DMS153 treated with DMSO at 0.1 percent for 48 hours (cell line): ENCODE results near the gene AFAP1L2.

ENCODE experiments used
- DNase-seq: peaks from one replicate; lab custom pipeline; 2025; ENCODE audit not compliant: unreplicated experiment; lab: John Stamatoyannopoulos, UW

The AFAP1L2 gene

DNA sequence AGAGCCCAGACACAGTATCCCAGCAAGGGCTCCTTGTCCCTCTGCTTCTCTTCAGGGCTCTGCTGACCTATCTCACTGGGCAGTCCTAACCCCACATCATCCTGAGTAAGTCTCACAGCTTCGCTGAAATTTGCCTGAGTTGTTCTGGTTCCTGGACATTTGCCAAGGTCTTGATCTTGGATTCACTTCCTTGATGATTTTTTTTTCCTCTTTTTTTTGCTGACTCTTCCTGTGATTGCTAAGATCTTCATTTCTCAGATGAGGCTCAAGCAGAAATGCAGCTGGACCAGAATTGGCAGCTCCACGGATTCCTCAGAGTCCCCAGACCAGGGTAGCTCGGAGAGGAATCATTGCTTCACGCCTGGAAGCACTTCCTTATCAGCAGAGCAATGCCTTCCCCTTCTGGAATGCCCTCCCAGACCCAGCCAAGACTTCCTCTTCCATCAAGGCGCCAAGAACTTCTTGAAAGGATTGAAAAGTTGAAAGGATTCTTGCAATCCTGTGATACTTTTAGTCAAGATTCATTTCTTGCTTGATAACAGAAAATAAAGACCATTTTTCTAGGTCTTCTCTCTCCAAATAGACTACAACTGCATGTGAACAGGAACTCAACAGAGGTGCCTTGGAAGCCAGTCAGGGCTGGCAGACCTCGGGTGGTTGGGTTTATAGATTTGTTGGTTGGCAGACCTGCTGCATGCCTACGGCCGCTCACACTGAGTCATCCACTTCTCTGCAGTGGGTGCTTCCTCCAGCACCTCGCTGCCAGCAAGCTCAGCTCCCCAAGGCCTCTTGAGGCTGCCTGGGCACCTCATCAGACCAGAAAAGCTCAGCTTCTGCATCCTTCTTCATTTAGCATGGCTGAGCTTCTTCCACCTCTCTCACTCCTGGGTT lies 8.8 kb upstream of the AFAP1L2 start:
- DNase-seq = no peak

DNA sequence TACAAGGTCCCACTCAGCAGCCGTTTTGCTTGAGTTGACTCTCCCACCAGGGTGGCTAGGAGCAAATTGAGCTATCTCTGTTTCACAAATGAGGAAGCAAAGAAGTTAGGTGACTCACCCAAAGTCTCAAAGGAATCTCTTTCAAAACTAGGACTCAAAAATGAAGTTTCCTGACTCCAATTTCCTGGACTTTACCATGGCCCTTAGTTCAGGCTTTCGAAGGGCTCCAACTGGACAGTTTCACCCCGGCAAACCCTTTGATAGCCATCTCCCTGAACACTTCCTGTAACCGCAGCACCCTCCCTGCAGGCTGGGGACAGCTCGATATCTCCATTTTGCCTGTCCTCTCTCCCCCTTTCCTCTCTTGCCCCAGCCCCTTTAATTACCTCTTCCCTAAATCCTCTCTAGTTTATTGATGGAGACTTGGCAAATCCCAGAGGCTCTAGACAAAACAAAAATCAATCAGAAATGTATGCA lies 4.7 kb upstream of the AFAP1L2 start:
- no peak for DNase-seq

DNA sequence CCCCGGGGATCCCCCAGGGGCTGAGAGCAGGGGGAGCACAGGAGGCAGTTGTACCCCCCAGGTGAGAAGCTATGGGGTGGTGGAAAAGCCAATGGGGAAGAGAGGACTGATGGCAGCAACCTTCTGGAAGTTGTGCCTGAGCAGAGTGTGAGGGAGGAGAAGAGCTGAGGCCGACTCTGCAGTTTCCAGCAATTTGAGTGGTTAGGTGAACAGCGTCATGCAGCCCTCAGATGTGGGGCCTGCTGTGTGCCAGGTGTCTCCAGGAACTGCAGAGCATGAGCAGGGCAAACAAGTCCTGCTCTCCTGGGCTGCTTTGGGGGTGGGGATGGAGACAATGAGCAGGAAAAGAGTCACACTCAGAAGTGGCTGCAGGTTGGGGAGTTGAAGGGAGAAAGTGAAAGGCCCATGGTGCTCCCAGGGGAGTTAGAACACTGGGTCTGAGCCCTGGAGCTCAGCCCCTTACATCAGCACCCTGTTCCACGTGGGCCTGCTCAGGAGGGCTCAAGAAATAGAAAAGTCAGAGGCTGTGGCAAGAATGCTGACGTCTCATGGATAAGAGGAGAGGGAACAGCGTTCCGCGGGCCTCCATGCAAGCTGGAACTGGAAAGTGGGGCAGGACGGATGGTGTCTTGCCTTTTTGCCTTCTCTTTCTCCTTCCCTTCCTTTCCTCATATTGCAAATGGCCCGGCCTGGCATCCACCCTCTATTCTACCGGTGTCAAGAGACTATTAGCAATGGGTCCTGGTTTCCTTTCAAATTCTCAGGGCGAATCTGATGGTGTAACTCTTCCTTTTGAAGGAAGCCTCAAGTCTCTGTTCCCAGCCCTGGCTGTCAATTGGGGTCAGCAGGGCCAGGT lies 4.0 kb upstream of the AFAP1L2 start:
- peak; percentile 35 for DNase-seq

DNA sequence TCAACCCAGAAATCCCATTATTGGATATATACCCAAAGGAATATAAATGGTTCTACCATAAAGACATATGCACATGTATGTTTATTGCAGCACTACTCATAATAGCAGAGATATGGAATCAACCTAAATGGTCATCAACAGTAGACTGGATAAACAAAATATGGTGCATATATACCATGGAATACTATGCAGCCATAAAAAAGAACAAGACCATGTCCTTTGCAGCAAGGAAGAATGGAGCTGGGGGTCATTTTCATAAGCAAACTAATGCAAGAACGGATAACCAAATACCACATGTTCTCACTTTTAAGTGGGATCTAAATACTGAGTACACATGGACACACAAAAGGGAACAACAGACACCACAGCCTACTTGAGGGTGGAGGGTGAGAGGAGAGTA lies 2.2 kb upstream of the AFAP1L2 start:
- DNase-seq = no peak

DNA sequence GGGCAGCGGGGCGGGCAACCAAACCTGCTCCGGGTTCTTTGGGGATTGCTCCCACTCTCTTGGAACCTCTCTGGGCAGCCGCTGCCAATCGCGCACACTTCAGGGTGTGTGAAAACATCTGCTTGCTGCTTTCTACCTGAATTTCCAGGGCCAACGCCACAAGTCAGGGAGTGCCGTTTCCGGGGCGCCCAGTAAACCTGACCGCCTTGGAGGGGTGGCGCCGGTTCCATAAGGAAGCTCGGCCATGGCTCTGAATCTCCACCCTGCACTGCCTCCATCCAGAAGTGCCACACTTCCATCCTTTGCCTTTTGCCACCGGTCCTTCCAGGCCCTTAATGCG lies 679 bp upstream of the AFAP1L2 start:
- no peak for DNase-seq

DNA sequence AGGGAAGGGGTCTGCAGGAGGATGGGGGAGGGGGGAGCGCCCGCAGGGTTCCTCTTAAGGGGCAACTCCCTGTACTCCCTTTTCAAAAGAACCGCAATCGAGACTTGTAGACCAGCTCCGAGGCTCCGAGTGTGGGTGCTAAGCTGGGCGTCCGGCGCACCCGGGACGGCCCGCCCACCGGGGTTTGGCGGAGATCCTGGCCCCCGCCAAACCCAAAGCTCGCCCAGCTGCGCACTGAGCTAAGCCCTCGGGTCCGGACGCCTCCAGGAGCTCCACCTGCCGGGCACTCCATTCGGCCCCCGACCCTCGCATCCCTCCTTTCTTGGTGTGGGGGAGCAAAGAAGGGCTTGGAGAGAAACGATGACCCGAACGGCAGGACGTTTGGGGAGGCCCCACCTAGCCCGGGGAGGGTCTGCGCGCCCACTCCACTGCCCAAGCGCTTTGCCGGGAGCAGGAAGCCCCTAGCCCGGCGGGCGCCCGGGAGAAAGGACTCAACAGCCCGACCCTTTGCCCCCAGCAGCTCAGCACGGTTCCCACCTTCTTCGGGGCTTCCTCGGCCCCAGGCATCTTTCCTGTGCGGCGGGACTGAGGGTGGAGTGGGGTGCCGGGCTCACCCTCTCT lies 651 bp downstream of the AFAP1L2 start:
- no peak for DNase-seq

DNA sequence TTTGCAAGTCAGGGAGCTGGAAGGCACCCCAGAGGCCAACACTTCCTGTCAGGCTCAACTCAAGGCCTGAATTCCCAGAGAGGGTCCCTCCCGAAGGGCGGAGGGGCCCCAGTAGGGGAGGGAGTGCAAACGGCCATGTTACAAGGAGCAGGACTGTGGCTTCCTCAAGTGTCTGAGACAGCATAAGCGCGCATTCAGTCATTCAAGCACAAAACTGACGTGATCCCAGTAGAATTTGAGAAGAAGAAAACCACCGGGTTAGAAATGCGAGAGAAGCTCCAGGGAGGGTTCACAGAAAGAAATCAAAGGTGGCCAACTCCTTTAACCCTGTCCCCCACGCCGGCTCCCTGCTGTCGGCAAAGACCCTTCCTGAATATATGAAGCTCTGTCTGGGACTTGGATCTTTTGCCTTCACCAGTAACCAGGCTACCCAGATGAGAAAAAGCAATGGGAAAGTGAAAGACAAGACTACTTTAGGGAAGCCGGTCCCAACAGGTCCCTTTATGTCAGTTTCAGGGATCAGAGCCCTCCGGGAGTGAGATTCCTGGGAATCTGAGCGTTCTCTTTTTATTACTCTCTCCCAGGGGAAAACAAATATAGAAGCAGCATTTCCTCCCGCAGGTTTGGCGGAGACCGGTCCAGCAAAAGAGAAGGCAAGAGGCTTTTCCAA lies 1.3 kb downstream of the AFAP1L2 start:
- DNase-seq = no peak

DNA sequence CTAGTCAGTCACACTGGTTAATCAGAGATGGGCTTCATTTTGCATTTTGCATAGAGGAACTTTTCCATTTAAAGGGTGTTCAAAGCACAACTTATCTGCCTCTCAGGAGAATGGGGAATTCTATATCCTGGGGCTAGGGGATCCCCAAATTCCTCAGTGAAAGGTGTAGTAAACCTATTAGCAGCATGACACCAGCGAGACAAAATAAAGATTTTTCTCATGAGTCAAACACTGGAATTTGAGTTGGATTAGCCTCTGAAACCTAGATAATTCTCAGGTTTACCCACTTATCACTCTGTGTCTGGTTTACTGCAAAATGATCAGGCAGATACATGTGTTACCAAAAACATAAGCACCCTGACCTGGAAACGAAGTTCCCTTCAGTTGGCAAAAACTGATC lies 2.1 kb downstream of the AFAP1L2 start:
- DNase-seq = no peak

DNA sequence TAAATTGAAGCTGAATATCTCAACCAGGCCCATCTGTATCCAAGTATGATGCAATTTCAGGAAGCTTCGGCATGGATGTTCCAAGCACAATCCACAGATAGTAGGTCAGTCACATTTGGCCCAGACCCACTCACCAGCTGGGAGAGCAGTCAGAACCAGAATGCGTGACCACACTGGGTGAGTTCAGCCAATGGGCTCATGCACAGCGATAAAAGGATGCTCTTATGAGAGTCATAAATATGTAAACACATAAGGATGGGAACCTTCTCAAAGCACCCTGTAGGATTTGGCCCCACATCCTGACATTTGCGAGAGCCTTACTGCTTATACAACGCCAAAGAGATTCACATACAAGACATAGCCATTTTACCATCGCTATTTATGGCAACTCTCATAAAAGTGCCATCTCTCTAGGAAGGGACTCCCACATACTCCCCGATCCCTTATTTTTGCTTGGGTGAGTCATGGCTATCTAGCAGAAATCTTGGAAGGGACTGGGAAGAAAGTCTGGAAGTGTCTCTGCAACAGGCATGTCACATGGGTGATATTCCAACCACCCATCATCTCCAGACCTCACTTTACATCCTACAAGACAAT lies 3.0 kb downstream of the AFAP1L2 start:
- DNase-seq = no peak

DNA sequence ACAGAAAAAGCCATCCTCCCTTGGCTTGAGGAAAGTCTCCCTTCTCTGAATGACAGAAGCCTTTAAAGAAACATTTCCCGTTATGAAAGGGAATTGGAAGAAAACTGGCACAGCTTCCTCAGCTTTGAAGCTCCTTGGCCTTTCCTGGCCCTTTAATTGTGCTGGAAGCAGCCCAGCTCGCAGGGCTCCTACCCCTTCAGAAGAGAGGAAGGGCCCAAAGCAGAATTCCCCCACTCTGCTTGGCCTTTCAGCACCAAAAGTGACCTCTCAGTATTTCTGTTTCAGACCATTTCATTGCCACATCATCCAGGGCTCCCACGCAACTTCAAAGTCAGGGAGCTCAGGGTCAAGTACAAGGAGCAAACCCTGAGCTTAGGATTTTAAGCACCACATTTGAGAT lies 4.2 kb downstream of the AFAP1L2 start:
- DNase-seq = no peak

DNA sequence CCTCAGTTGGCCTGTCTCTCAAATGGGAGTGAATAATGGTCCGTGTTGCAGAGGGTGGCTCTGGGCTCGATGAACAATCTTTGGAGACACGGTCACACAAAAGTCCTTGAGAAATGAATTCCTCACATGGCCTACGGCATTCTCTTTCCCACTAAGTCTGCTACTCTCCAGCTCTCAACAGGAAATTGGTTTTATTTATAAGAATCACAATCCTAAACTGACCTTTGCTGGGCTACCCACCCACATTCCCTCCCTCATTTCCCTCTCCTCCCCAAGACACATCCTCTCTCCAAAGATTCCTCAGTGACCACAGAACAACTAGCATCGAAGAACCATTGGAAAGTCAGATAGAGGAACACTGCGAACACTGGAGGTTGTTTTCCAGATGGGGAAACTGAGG lies 4.7 kb downstream of the AFAP1L2 start:
- no peak for DNase-seq

DNA sequence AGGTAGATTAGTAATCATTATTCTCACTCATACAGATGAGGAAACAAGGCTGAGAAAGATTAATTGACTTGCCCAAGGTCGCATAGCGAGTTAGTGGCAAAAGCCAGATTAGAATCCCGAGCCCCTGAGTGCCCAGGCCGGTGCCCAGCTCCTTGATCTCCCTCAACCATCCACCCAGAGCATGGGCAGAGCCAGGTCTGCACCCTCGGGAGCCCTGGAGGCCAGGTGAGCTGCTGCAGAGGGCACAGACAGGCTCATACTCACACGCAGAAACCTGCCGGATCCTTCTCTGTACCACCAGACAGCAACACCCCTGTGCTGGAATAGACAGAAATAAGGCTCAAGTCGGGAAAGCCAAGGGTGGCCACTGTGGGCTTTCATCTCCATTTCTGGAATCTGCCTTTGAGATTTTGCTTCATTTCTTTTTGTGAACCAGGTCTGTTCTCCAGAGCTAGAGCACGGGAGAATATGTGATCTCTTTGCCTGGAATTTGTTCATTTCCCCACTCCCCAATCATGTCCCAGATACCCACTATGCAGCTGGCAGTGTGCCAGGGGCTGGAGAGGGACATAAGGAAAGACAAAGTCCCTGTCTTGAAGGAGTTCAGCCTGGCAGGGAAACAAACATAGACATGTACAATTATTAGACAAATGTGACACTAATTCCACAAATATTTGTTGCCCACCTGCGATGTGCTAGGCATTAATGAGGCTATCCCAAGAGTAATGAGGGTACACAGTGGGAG lies 5.5 kb downstream of the AFAP1L2 start:
- DNase-seq = no peak

DNA sequence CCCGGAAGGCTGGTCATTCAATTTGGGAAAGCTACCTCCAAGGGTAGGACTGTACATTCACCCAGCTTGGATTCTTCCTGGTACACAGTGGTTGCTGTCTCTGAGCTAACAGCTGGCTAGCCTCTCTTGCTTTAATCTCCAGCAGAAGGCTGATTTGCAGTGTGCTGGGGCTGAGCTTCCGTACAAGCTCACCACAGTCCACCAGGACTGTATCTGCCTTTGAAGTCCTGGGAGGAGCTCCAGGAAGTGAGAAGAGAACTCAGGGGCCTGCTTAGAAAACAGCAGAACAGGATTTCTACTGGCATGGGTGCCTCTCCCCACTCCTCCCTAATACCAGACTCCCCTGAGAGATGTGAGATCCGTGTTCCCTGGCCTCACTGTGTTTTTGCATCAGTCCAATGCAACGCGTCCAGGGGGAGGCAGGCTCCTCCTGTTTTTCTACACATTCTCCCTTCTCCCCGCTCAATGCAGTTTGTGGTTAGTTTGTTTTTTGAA lies 6.6 kb downstream of the AFAP1L2 start:
- no peak for DNase-seq

DNA sequence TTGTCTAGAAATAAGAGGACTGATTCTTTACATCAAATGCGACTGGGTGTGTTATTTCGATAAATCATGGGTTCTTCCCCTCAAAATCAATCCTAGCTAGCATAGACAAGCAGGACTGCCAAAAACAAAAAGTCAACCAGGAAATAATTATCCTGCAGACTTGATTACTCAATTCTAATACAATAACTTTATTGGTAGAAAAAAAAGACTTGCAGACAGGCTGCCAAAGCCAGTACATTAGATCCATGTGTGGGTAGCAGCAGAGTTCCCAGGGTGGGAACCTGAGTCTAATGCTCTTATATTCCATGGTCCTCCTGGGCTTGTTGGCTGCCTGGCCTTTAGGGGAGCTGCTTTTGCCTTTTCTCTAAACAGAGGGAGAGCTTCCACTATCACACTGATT lies 7.8 kb downstream of the AFAP1L2 start:
- DNase-seq = no peak

DNA sequence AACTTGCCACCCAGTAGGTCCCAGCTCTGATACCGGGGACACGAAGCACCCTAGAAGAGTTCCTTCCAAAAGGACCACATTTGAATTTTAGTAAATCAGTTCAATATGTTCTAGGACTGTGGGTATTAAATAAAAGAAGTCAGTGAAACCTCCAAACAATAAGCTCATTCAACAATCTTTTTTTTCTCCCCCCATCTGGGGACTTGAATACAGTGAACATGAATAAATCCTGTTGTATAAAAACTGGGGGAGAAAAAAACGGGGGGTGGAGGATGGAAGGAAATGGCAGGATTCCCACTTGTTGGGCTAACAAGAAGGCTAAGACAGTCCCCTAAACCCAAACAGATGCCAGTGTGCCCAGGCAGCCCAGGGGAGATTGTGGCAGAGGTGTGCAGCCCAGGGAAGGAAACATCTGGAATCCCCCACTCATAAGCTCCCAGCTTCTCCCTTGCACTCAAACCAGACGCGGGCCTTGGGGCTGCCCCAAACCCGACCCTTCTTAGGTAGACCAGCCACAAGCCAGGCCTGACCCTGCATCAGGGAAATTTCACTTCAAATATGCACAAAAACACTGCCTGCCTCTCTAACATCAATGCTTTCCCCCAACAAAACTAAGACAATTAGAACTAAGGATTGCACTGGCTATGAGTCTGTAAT lies 8.8 kb downstream of the AFAP1L2 start:
- no peak for DNase-seq

DNA sequence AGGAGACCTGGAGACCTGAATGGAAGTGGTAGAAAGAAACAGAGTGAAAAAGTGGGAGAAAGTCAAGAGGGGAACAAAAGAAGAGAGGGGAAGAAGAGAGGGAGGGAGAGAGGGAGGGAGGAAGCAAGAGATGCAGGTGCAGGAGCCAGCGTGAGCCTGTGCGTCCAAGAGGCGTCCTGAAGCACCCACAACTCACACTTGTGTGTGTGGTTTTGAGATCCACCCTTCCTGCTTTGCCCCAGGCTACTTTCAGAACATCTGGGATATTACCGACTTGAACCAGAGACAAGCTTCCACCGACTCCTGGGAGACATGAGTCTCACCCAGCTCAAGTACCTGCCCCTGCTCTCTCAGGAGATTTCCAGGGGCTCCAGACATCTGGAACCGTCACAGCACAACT lies 9.8 kb downstream of the AFAP1L2 start:
- no peak for DNase-seq

DNA sequence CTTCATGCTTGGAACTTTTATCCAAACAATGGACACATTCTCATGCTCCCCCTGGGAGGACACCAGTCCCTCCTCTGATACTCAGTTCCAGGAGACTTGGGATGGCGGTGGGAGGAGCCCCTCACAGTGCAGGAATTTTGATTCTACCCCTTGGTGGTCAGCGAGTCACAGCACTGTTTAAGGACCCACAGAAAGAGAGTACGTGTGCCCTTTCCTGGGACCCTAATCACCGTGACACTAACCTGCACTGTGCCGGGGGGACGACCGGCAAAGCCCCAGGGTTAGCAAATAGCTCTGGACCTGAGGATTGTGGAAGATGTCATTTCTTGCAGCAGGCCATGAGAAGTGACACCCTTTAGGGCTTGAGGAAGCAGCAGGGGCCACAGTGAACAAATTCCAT lies 10.4 kb downstream of the AFAP1L2 start:
- DNase-seq = no peak

DNA sequence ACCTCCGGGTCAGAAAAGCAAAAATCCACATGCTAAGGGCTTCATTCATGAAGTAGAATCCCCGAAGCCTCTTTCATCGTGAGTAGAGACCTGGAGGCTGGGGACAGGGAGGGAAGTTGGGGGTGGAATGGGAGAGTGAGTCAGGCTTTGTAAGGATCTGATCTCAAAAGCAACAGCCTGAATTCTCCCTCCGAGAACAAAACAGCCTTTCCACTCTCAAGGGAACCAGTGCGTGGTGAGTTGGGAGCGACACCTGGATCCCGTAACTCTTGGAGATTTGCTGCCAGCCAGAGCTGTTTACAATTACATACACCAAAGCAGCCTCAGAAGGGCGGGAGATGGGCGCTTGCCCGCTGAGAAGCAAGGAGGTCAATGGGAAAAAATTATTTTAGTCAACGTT lies 10.8 kb downstream of the AFAP1L2 start:
- no peak for DNase-seq

DNA sequence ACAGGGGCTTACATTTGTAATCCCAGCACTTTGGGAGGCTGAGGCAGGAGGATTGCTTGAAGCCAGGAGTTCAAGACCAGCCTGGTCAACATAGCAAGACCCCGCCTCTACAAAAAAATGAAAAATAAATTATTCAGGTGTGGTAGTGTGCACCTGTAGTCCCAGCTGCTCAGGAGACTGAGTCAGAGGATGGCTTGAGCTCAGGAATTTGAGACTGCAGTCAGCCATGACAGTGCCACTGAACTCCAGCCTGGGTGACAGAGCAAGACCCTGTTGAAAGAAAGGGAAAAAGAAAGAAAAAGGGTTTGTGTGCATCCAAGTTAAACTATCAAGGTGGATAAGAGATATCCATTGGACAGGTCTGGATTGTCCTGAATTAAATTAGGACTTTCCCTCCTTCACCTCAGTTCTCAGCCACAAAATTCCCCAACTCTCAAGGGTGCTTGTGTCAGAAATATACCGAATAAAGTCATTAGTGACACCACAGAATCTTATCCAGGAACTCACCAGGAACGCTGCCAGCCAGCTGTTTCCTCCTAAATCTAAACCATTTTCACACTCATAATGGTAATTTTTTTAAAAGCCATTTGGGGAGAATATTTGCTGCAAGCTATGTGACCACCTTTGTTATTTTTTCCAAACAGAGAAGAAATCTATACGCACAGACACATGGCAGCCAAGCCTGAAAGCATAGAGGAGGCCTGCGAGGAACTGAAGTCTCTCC lies 12.0 kb downstream of the AFAP1L2 start:
- no peak for DNase-seq
